Activated gamma-delta T cell (primary cell): Measurements from ENCODE around the gene LEO1.
A peak's percentile ranks its signal among the peaks of the same experiment; 100 is the strongest.

Experiments used
- DNase-seq: peaks from one replicate; lab custom pipeline; 2025; lab: John Stamatoyannopoulos, UW
- total RNA-seq, 2 donors: gene quantifications; one replicate each; lab custom pipeline; 2026; lab: John Stamatoyannopoulos, UW

Gene LEO1
- 40.0 to 43.2 reads per million in 2 donors for total RNA-seq

GRCh38 chr15:51971375-51972133 lies at the start of gene LEO1:
Gene LEO1, minus strand, starts transcription at chr15:51971778. Its CDS starts 33 bp downstream, at chr15:51971745.
- peak; percentile 46 for DNase-seq

DNA sequence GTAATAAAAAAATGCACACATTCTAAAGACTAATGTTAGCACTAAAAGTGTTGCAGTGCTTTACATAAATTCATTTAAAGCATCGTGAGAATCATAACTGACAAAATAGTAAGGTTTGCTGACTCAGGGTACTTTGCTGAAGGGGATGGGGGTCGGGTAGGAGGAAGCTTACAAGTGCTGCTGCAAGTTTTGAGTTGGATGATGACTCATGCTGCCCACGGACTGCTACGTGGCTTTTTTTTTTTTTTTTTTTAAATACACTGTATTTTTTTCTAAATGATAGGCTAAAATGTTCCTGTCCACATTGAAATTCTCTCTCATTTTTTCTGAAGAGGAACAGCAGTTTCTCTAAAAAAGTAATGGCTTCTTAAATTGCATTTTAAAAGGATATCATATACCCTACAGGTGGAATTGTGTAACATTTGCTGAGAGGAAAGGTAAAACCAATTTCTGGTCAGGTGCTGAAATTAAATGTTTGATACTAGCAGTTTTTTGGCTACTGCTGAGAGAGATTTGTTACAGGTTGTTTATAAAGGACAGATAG lies 49.6 kb upstream of the LEO1 start:
- no peak for DNase-seq

DNA sequence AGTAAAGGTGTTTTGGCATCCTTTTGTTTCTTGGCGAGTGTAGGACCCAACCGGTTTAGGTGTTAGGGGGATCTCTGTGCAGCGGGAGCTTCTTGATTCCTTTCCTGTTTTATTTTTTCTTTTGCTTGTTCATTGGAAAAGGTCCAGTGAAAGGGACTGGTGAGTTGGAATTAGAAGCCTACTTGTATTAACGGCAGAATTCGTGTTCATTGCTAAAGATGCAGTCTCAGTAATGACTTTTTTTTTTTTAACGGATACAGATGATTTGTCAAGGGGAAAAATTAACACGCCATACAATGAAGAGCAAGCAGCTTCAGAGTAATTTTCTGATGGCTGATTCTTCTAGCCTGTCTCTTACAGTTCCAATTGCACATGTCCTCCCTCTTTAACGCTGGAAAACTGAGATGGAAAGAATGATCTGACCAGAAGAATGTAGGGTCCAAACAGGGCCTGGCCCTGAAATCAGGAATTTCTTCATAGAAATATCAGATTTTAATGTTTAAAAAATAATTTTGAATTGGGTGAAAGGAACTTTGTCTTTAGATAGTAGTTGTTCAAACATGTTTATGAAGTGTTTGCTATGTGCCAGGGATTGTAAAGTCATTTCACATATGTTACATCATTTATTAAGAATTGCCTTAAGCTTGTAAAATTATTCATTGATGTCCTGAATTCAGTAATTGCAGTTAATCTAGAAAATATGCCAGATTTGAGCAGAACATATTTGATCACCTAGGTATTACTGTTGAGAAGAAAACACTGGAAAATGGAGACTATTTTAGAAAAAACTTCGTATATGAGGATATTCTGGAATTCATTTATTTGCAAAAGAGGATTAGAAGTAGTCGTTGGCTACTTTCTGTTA lies 48.9 kb upstream of the LEO1 start:
- DNase-seq: no peak

DNA sequence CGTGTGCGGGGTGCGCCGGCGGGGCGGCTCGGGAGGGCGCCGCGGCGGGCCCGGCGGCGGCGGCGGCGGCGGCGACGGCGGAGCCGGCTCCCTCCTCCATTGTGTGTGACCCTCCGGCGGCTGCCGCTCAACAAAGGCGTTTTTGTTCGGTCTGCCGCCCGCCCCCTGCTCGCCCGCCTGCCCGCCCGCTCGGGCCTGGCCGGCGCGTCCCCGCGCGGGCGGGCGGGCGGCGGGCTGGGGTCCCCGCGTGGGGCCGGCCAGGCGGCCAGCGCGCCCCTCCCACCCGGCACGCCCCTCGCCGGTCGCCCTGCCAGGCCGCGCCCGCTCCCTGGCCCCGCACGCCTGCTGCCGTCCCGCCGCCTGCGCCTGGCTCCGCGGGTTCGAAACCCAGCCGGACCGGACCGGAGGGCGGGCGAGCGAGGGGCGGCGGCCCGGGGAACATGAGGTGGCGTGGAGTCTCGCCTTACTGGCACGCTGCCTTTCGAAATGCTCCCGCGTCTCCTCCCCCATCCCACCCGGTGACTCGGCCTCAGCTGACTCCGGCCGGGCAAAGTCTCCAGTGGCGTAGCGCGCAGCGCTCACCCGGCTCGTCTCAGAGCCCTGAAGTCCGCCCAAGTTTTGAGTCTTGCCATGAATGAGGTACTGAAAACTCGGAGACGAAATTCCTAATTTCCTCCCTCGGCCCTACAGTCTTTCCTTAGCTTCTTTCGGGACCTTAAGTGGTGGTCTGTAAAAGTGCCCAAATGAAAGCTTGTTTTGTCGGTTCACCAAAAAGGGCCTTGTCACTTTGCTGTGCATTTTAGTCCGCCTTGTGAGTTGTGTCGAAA lies 48.0 kb upstream of the LEO1 start:
- peak; percentile 58 for DNase-seq

DNA sequence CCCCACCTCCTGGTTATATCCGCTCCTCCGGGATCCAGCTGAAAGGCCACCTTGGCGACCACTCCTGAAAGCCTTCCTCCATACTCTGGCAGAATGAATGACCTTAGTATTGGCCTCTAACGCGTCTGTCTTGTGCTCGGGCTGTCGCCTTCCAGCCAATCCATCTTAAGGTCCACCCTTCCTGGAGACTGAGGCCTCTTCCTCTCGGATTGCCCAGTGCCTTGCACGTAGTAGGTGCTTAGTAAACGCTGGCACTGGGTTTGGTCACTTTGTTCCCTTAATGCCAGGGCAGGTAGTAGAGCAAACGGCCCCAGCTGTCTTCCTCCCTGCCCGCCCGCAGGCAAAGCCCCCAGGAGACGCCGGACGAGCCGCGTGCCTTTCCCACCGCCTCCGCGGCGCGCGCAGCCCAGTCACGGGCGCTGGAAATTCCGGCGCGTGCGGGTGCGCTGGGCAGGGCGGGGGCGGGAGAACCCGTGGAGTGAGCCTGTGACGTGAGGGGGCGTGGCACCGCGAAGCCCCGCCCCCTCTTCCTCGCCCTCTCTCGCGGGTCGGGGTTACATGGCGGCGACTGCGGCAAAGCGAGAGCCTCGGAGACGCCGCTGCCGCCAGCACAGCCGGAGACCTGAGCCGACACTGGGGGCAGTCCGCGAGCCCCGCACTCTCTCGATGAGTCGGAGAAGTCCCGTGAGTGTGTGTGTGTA lies 47.3 kb upstream of the LEO1 start, which contains the start of gene MAPK6:
Gene MAPK6 (plus strand): TSS at position 527 of the 701 bp plus-strand sequence. CDS start 27,242 bp downstream, outside the sequence.
- peak; percentile 92 for DNase-seq

- no peak for DNase-seq
Observed at GRCh38 chr15:52018244-52018643, 46.7 kb upstream of the LEO1 start.

GRCh38 chr15:52016316-52016715 lies 44.7 kb upstream of the LEO1 start:
- no peak for DNase-seq

DNA sequence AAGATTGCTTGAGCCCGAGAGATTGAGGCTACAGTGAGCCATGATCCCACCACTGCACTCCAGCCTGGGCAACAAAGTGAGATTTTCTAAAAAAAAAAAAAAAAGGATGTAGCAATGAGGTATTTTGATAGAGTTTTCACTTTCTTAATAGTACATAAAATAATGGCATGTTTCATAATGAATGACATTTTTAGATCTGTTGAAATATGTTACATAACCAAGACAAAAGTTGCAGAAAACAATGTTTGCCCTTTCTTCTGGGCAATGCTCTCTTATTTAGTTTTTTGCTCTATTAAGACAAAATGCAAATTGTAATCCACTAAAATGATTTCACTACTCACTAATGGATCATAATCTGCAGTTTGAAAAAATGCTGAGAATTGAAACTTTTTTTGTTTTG lies 43.0 kb upstream of the LEO1 start:
- DNase-seq: no peak

GRCh38 chr15:52013151-52013791 lies 41.7 kb upstream of the LEO1 start:
- no peak for DNase-seq

DNA sequence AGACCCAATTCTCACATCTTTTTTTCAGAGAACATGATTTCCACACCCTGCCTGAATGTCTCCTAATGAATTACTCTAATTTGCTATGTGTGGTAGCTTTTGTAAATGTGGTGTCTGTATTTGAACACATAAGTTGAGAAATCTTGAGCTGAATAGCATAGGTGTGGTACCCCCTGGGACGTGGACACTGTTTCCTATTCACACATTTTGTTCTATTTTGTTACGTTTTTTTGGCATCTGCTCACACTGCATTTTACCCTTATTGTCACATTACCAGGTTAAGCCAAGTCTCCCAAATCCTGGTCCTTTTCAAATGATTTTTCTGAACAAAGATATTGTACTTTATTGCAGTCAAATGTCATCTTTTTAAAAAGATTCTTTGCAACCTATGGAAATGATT lies 40.6 kb upstream of the LEO1 start:
- no peak for DNase-seq

- no peak for DNase-seq
Observed at GRCh38 chr15:52011711-52012144, 40.1 kb upstream of the LEO1 start.

DNA sequence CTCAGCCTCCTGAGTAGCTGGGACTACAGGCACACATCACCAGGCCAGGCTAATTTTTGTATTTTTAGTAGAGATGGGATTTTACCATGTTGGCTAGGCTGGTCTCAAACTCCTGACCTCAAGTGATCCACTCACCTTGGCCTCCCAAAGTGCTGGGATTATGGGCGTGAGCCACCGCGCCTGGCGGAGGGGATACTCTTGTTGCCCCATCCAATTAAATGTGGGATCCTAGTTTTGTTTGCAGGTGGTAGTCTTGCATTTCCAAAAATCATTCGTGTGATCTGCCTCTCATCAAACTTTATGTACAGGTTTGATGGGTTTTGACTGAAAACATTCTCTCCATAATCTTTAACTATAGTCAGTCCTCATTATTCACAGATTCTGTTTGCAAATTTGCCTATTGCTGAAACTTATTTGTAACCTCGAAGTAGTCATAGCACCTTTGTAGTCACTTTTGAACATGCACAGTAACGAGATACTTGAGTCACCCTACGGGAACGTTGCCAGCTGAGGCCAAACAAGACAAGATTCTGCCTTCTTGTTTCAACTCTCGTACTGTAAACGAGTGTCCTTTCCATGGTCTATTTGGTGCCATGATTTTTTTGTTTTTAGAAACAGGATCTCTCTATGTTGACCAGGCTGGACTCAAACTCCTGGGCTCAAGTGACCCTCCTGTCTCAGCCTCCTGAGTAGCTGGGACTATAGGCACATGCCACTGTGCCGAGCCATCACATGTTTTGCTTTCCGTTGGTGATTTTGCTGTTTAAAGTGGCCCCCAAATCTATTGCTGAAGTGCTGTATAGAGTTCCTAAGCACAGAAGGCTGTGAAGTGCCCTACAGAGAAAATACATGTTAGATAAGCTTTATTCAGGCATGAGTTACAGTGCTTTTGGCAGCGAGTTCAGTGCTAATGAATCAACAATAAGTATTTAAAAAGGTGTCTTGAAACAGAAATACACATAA lies 39.3 kb upstream of the LEO1 start:
- DNase-seq: no peak

DNA sequence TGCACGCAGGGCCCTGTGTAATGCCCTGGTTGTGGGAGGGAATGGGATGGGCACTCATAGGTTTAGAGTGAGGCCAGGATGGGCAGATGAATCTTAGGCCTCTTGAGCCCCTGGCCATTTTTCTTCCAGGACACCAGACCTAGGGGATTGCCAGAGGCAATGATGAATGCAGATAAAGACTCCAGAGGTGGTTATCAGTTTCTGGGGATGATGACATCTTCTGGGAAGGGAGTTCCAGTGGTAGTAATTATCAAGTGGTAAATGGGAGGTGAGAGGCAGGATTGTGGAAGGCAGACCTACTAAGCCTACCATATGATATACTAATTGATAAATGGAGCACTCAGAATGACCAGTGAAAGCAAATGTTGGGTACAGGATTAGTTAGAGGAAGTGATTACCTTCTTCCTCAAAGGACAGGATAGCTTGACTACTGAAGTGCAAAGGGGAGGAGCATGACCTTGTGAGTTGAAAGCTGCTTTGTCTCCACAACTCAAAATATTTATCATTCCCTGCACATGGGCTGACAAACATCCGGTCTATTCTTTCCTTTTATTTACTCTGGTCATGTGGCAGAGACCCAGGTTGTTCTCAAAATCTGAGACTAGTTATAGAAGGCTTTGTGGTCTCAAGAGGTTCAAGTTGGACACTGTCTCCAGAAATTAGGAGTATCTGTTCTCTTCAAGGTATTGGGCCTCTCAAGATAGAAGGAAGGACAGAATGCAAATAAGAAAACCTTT lies 37.3 kb upstream of the LEO1 start:
- DNase-seq: no peak

DNA sequence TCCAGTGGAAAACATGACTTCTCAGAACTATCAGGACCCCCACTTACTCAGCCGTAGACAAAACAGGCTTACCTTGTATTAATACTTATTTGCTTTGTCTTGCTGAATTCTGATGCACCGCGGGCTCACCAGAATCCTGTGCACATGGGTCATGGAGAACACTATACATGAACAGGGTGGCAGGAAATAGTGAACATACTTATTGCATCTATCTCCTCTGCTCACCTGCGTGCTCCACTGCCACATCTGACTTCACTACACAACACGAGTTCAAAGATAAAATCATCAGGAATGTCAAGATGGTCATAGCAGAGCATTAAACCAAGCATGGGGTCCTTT lies 36.8 kb upstream of the LEO1 start:
- DNase-seq: no peak

- DNase-seq: no peak
Observed at GRCh38 chr15:52006702-52007340, 35.2 kb upstream of the LEO1 start.

- DNase-seq: no peak
Observed at GRCh38 chr15:52005748-52006701, 34.4 kb upstream of the LEO1 start.

DNA sequence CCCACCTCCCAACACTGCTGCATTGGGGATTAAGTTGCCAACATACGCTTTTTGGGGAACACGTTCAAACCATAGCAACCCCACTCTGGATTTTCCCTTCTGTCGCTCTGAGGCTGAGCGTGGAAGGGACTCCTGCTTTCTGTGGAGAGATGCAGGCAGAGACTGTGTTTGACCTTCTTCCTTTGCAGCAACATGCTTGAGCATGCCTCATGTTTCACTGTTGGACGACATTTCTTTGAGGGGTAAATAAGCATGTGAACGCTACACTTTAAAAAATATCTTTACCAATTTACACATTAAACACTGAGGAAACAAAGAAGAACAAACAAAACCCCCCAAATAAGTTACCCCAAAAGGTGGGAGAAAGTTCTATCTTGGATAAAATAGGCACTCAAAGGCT lies 33.2 kb upstream of the LEO1 start:
- no peak for DNase-seq
